Activated CD8-positive, alpha-beta memory T cell treated with anti-CD3 and anti-CD28 coated beads, Interleukin-2, amount 50 U/mL, for 24 hours (primary cell): ENCODE data around the gene GATC.
A peak's percentile ranks its signal among the peaks of the same experiment; 100 is the strongest.
"Not testable (repeated sequence)": the region's sequence is repeated elsewhere in the genome, so short reads cannot be mapped to it uniquely, and the experiment has no call there.

ENCODE experiments used
- DNase-seq: peaks from one replicate; pipeline ENCODE4 v3.0.0-alpha.2; 2020; ENCODE audit errors: extremely low read depth

The GATC gene

GRCh38 chr12:120437735-120438494, 8.3 kb upstream of the GATC start, which contains the start of gene COX6A1:
Gene COX6A1, plus strand, starts transcription at chr12:120438113. Its CDS starts 14 bp downstream, at chr12:120438127.
- peak; percentile 98 for DNase-seq

GRCh38 chr12:120438495-120439198, 7.6 kb upstream of the GATC start:
- DNase-seq: no peak

- DNase-seq: peak; percentile 44
Observed at GRCh38 chr12:120439646-120440247, 6.5 kb upstream of the GATC start.

- no peak for DNase-seq
Observed at GRCh38 chr12:120444676-120445075, 1.6 kb upstream of the GATC start.

GRCh38 chr12:120446844-120447178, 567 bp downstream of the GATC start:
- DNase-seq: not testable (repeated sequence)

- DNase-seq: no peak
Observed at GRCh38 chr12:120447992-120448391, 1.7 kb downstream of the GATC start.

- not testable (repeated sequence) for DNase-seq
Observed at GRCh38 chr12:120452524-120452923, 6.3 kb downstream of the GATC start.

GRCh38 chr12:120453060-120453750, 7.0 kb downstream of the GATC start:
- no peak for DNase-seq

- no peak for DNase-seq
Observed at GRCh38 chr12:120453977-120454376, 7.7 kb downstream of the GATC start.

GRCh38 chr12:120455302-120455701, 9.1 kb downstream of the GATC start:
- DNase-seq: no peak

- DNase-seq: no peak
Observed at GRCh38 chr12:120457133-120457532, 10.9 kb downstream of the GATC start.

GRCh38 chr12:120460157-120460556, 13.9 kb downstream of the GATC start:
- DNase-seq: no peak

- no peak for DNase-seq
Observed at GRCh38 chr12:120462099-120462640, 15.9 kb downstream of the GATC start.

- no peak for DNase-seq
Observed at GRCh38 chr12:120463712-120464111, 17.5 kb downstream of the GATC start.

GRCh38 chr12:120465756-120466155, 19.5 kb downstream of the GATC start:
- DNase-seq: no peak

GRCh38 chr12:120466560-120467315, 20.5 kb downstream of the GATC start:
- DNase-seq: no peak

GRCh38 chr12:120467439-120467838, 21.2 kb downstream of the GATC start:
- DNase-seq: no peak

GRCh38 chr12:120468325-120468820, 22.1 kb downstream of the GATC start:
- DNase-seq: no peak

- no peak for DNase-seq
Observed at GRCh38 chr12:120468821-120469449, 22.7 kb downstream of the GATC start.

- DNase-seq: peak; percentile 91
Observed at GRCh38 chr12:120469450-120470149, 23.4 kb downstream of the GATC start, which contains the start of gene SRSF9. Gene SRSF9, minus strand, starts transcription at chr12:120469748. Its CDS starts 139 bp downstream, at chr12:120469609.
